OCI-M1 (cell line): ENCODE data around the gene NCBP1.

ENCODE experiments used
- DNase-seq: peaks from one replicate; lab custom pipeline; 2025; lab: John Stamatoyannopoulos, UW

The NCBP1 gene

DNA sequence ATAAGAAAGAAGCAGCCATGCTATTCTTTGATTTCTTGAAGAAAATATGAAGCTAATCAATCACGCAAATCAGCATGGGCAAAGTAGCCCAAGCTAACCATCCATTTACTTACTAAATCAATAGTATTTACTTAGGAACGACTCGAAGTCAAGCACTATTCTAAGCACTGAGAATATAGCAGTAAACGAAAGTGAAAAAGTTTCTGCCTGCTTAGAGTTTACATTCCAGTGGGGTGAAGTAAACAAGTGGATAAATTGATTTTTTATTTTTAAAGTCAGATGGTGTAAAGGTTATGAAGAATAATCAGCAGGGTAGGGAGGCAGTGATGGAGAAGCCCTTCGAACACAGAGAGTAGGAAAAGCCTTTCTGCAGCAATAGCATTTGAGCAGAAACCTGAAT, 6.0 kb upstream of the NCBP1 start:
- no peak for DNase-seq

DNA sequence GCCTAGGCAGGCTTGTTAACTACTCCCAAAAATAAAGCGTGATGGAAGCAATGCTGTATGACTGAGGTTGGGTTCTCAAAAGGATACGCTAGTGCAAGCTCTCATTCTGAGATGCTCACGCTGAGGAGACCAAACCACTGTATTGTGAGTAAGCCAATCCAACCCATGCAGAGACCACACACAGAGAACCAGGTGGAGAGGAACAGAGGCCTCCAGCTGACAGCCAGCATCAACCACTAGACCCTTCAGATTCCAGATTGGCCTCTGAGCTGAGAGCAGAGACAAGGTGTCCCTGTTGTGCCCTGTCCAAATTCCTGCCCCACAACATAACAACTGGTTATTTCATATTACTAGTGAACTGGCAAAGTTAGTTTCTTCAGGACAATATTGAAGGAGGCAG, 5.0 kb upstream of the NCBP1 start:
- DNase-seq: no peak

DNA sequence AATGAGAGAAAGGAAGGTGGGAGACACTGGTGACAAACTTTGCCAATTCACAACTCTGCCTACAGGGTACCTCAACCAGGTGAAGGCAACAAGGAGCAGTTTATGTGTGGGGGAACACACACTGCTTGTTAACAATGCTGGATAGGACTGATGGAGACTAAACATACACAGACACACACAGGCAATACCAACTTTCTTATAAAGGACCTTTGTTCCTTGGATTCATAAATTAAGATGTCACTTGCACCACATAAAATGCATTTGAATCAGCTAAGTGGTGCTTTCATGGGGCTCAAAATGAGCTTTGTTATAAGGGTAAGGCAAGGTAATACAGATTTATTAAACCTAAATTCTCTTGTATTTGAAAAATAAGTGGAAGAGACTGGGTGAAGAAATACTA, 4.5 kb upstream of the NCBP1 start:
- DNase-seq: no peak

DNA sequence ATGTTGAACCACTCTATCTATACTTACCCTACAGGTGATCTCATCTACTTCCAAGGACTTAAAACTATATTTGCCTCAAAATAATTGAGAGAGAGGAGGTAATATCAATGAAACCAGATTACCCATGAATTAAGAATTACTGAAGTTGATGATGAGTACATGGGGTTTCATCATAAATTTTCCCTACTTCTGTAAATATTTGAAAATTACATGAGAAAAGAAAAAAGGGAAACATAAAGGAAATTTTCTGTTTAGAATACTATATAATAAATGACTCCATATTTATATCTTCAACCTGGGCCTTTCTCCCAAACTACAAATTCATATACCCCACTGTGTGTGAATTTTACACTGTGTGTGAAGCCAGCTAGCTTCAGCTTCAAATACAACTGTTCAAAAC, 3.0 kb upstream of the NCBP1 start:
- DNase-seq: no peak

DNA sequence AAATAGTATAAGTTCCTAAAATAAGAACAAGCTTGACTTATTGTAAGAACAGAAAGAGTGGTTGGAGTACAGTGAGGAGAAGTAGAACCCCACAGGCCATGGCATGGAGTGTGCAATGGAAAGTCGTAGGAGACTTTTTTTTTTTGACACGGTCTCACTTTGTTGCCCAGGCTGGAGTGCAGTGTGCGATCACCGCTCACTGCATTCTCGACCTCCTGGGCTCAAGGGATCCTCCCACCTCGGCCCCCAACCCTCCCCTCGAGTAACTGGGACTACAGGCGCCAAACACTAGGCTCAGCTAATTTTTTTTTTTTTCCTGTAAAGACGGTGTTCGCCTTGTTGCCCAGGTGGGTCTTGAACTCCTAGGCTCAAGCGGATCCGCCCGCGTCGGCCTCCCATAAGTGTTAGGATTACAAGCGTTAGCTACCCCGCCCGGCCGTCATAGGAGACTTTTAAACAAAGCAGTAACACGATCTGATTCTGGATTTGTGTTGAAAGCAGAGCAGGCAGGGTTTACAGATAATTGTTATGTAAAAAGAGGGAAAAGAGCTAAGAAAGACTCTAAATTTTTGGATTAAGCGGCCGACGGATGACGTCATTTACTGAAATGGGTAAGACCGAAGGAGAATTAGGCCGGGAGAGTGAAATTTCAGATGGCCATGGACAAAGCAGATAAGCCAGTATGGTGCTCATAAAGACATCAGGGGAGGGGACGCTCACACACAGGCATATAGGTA, 1.2 kb upstream of the NCBP1 start:
- peak; percentile 93 for DNase-seq

DNA sequence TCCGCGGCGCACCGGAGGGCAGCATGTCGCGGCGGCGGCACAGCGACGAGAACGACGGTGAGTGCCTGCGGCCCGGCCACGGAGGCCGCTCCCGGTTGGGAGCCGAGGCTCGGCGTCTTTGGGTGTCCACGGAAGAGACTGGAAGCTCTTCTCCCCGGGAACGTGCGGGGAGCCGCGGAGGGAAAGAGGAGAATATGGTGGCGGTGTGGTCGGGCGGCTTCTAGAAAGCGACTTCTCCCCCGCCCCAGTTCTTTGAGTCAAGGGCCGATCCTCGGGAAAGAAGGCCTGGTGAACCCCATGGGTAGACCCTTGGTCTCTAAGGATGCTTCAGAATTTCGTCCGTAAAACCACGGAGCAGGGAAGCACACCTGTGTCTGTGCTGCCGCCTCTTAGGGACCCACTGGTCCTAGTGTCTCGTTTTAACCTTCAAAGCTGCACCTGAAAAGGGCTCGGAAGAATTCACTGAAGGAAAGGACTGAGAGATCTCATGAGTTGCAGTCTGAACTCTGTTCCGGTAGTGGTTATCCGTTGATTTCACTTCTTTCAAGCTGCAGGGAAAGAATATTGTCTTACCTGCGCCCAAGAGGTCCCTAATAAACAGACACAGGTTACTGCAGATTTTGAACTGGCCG, 354 bp downstream of the NCBP1 start:
- DNase-seq: peak; percentile 41

DNA sequence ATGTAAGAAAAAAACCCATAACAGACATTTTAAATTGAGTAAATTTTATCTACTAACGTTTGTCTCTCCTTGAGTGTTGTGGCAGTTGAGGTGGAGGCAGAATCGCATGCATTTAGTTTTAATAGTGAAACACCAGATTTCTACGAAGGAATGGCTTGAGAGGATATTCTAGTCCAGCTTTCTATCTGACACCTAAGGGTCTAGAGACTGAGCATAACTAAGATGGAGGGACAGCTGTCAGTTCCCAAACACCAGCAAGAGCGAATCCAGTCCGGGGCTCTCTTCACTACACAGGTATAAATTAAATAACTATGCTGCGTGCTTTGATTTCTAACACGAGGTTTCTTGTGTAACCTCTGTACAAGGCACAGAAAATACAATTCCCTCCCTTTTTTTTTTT, 1.4 kb downstream of the NCBP1 start:
- no peak for DNase-seq

DNA sequence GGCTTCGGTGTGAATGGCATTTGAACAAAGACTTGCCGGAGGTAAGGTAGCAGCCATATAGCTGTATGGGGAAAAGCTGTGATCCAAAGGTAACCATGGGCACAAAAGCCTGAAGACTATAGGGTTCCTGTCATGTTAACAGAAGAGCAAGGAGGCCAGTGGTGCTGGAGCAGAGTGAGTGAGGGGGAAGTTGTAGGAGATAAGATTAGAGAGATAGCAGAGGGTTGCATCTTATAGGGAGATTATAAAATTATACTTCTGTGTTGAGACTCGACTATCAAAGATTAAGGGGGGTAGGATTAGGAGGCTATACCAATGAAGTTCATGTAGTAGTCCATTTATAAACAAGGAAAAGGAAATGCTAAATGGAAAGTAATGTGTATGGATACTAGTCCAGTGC, 3.3 kb downstream of the NCBP1 start:
- DNase-seq: peak; percentile 22

DNA sequence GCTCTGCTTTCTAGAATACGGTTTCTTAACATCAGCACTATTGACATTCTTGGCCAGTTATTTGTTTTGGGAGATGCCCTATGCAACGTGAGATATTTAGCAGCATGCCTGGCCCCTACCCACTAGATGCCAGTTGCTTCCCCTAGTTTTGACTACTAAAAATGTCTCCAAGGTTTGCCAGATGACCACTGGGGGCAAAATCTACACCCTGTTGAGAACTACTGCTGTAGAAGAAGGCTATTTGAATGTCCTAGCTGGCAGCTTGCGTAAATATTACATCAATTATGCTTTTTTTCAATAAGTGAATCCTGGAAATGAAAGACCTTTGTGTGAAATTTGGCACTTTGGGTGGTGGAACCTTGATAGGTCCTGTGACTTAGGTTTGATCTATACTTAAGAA, 5.0 kb downstream of the NCBP1 start:
- DNase-seq: peak; percentile 25

DNA sequence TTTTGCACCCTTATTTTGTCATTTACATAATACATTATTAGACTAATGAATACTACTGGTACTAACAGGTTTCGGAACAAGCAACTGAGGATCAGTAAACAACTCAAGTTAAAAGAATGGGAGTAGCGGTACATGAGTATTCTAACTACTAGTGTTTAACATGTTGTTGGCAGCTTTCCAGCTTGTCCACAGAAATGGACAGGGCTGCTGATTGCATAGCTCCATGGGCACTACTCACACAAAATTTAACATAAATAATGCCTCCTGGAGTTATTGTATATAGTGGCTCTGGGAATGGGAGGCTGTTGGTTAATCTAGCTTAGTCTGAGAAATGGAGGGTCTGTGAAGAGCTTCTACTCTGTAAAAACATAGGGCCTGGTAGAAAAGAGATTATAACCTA, 6.7 kb downstream of the NCBP1 start:
- DNase-seq: no peak

DNA sequence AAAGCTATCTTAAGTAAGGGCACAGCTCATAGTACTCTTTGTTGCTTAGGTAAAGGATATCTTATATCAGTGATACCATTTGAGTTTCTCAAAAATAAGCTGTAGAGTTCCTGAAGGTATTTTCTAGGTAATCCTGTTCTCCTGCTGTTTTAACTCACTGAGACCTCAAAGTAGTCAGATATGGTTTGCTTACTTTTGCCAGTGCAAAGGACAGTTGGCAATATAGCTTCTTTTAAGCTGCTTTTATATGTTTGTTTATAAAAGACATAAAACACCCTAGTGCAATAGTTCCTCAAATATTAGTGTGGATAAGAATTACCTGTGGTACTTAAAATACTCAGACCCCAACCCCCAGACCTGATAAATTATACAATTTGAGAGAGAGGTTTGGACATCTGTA, 12.1 kb downstream of the NCBP1 start:
- DNase-seq: no peak

DNA sequence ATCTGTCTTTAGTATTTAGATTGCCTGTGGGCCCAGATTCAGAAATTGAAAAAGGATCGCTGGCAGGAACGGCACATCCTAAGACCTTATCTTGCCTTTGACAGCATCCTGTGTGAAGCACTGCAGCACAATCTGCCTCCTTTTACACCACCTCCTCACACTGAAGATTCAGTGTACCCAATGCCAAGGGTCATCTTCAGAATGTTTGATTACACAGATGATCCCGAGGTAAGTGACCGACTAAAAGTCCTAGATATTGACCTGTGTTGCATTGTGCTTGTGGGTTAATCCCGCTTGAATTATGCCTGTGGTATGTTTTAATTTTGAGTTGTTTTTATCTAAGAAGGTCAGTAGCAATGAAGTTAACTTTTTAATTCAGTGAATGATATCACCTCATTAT, 14.4 kb downstream of the NCBP1 start:
- no peak for DNase-seq

DNA sequence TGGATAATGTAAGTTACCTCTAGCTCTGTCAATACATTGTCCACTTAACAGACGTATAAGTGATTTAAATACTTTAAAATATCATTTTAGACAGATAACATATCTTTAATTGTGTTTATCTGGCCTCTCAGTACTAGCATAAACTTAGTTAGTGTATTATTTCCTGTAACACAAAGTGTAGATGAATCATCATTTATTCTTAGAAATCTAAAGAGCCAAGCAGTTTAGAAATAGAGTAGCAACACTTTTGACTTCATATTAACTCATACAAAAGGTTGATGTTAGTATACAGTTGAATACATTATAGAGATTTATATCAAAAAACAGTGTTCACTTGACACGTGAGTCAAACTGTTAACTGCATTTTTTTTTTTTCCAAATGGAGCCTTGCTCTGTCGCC, 18.0 kb downstream of the NCBP1 start:
- no peak for DNase-seq

DNA sequence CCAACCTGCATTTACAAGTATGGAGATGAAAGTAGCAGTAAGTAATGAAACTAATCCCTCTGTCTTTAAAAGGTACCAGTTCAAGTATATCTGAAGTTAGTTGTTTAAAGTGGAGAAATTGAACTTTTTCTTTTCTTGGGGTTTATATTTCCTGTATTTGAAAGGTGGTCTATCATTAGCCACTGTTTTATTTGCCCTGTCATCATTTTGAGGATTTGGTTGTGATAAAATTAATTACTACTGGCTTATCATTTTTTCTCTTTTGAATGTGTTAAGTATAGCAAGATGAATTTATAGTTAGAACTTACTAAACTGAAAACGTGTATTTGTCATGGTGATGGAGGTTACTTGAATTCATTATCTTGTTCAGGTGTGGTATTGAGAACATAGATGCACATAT, 25.1 kb downstream of the NCBP1 start:
- DNase-seq: no peak

DNA sequence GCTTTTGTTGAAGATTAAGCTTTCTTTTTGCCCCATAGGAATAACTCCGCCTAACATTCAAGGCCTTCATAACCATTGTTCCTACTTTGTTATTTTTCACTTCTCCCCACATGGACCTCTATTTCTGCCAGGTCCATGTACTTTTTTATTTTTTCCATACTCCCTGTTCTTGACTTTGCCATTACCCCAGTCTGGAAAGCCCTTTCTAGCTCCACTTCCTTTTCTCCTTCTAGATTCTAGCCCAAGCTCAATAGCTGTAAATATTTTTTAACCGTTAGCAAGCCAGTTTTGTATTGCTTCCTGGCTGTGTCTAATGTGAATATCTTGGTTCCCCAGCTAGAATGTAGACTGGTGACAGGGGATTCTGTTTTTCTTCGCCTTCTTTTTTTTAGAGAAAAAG, 26.1 kb downstream of the NCBP1 start:
- no peak for DNase-seq

DNA sequence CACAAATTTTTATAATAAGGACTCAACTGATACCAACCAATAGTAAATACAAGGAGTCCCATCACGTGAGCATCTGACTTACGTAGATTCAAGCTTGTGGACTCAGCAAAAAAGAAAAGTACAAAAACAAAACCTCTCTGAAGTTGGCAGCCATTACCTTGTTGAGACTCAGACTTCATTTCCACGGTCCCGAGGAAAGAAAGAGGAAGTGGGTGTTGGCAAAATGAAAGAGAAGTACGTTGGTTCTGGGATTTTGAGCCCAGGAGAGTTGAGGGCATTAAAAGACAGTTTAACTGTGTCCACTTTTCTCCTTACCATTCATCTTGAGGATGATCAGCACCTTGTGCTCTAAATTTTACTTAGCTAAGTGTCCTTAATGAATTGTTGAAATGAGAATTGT, 26.7 kb downstream of the NCBP1 start:
- peak; percentile 55 for DNase-seq

DNA sequence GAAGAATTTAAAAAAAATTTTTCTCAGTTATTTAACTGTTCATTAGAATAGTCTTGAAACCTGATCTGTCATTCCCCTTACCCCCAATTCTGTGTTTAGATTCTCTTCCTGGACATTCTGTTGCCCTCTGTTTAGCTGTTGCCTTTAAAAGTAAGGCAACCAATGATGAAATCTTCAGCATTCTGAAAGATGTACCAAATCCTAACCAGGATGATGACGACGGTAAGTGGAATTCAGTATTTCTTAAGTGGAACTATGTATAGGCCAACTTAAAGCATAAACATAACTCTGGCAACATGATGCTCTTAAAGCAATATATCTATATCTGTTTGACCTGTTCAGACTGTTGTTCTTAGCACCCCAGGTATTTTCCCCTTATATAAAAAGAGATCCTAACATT, 27.2 kb downstream of the NCBP1 start:
- DNase-seq: no peak

DNA sequence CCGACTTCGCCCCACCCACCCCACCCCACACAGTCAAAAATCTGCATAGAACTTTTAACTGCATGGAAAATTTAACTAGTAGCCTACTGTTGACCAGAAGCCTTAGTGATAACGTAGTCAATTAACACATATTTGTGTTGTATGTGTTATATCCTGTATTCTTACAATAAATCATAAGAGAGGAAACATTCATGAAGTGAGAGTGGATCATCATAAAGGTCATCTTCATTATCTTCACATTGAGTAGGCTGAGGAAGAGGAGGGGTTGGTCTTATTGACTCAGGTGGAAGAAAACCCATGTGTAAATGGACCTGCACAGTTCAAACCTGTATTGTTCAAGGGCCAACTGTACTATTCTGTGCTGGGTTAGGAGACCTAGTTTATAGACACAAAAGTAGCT, 32.1 kb downstream of the NCBP1 start:
- no peak for DNase-seq

DNA sequence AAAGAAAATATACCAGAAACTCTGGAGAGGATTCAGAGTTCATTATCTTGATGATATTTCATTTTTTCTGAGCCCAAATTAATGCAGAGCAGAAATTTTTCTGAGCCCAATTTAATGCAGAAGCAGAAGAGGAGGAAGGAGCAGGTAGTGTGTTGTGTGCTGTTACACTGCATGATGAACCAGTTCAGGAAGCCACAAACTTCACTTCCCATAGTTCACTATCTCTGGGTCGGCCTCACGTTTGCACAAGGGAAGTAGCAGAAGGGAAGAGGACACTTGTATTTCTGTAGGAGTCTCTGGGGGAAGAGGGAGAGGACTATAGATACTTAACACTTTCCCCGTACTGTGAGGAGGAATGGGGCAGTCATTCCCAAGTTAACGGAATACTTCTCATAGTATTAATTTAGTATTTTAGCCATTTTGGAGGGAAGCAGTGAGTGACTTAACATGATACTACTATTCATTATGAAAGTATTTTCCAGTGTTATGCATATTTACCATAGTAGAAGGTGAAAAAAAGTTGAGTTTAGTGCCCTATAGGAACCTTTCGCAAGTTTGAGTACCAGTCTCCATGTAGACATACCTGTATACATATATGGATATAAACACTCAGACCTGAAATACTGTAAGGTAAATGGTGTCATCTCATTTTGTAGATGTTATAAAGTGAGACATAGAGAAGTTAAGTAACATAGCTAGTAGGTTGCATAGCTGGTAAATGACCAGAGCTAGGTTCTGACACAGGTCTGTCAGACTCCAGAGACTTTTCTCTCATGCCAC, 33.5 kb downstream of the NCBP1 start:
- no peak for DNase-seq

DNA sequence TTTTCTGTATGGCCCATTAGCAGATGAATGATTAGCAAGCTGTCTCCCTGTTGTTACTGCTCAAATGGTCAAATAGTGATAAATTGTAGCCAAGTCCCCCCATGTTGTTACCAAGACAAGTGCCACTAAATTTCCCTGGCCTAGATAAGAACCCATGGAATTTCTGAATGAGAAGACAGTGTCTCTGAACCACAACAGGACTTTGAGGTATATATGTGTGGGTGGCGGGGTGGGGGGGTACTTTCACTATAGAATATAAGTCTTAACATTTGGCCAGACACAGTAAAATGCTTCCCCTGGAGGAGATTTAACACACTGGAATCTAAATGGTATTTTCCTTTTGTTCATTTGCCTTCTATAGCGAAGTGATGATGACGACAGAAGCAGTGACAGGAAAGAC, 34.9 kb downstream of the NCBP1 start:
- DNase-seq: no peak

DNA sequence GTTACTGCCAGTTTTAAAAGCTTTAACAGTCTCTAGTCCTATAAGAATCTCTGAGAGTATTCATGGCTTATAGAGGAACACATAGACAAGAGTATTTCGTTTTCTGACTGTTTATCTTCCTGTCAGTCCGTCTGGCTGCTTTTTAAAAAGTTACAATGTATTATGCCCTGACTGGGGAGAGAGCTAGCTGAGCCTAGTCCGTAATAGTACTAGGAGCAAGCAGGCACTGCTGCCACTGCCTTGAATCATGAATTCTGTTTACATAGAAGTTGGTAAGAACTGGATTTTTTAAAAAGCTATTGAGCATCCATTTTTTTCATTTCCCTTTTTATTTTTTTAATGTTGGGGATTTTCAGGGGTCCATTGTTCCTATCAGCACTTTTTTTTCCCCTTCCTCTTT, 37.0 kb downstream of the NCBP1 start:
- DNase-seq: no peak

DNA sequence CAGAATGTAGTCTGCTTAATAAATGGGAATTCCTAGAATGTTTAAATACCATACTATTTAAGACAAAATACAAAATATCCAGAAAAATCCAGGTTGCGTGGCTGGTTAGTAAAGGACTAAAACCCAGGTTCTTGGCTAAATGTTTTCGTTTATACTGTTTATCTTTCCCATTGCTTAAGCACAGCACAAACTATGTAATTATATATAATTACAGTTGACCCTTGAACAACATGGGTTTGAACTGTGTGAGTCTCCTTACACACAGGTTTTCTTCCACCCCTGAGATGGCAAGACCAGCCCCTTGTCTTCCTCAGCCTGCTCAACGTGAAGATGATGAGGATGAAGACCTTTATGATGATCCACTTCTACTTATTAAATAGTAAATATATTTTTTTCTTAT, 38.8 kb downstream of the NCBP1 start:
- no peak for DNase-seq

DNA sequence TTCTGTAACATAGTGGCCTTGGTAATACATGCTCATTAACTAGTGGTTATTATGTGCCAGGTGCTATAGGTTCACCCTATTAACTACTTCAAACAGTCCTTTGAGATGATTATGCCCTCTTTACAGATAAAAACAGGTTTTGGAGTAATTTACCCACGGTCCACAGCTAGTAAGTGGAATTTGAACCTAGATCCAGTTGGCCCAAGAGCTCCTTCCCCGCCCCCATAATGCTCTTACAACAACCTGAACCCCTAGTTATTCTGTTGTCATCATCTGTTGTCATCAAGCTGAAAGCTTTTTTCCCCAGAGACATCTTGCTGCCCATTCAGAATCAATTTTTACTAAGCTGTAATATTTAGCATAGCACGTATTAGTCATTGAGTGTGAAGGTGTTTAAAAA, 40.3 kb downstream of the NCBP1 start:
- no peak for DNase-seq
